ENCODE results near the gene ATF6. TPM values are rescaled to one million over a fixed set of nuclear protein-coding genes. Genes with fewer than 3 reads are reported as not detected.
"Not testable (repeated sequence)": the region's sequence is repeated elsewhere in the genome, so short reads cannot be mapped to it uniquely, and the experiment has no call there.

Gene ATF6
- total RNA-seq, 1 donor from 2014 or later, result 30.2 TPM

GRCh38 chr1:161779393-161779792 is 13.3 kb downstream of the ATF6 start:
- DNase-seq (ENCODE audit: low read depth), result no peak

- DNase-seq (ENCODE audit: low read depth), result no peak
Measured at GRCh38 chr1:161781995-161782394, 15.9 kb downstream of the ATF6 start.

GRCh38 chr1:161782886-161783285 is 16.8 kb downstream of the ATF6 start:
- DNase-seq (ENCODE audit: low read depth), result no peak

GRCh38 chr1:161784968-161785367 is 18.8 kb downstream of the ATF6 start:
- no peak for DNase-seq (ENCODE audit: low read depth)

GRCh38 chr1:161787355-161787754 is 21.2 kb downstream of the ATF6 start:
- DNase-seq (ENCODE audit: low read depth), result no peak

GRCh38 chr1:161790587-161791317 is 24.6 kb downstream of the ATF6 start:
- no peak for DNase-seq (ENCODE audit: low read depth)

GRCh38 chr1:161791904-161792655 is 26.0 kb downstream of the ATF6 start:
- peak; percentile 38 for DNase-seq (ENCODE audit: low read depth)

GRCh38 chr1:161792740-161793139 is 26.6 kb downstream of the ATF6 start:
- peak; percentile 80 for DNase-seq (ENCODE audit: low read depth)

- no peak for DNase-seq (ENCODE audit: low read depth)
Measured at GRCh38 chr1:161799792-161800191, 33.7 kb downstream of the ATF6 start.

GRCh38 chr1:161801955-161802354 is 35.8 kb downstream of the ATF6 start:
- DNase-seq (ENCODE audit: low read depth), result no peak

GRCh38 chr1:161803181-161803580 is 37.1 kb downstream of the ATF6 start:
- DNase-seq (ENCODE audit: low read depth), result no peak

- no peak for DNase-seq (ENCODE audit: low read depth)
Measured at GRCh38 chr1:161805399-161806197, 39.5 kb downstream of the ATF6 start.

GRCh38 chr1:161809202-161809601 is 43.1 kb downstream of the ATF6 start:
- DNase-seq (ENCODE audit: low read depth), result not testable (repeated sequence)

GRCh38 chr1:161809656-161810055 is 43.5 kb downstream of the ATF6 start:
- DNase-seq (ENCODE audit: low read depth), result not testable (repeated sequence)

- DNase-seq (ENCODE audit: low read depth), result no peak
Measured at GRCh38 chr1:161810780-161811179, 44.7 kb downstream of the ATF6 start.

- peak; percentile 55 for DNase-seq (ENCODE audit: low read depth)
Measured at GRCh38 chr1:161816201-161816600, 50.1 kb downstream of the ATF6 start.

GRCh38 chr1:161817176-161817730 is 51.1 kb downstream of the ATF6 start:
- DNase-seq (ENCODE audit: low read depth), result no peak

GRCh38 chr1:161820914-161821313 is 54.8 kb downstream of the ATF6 start:
- DNase-seq (ENCODE audit: low read depth), result no peak

GRCh38 chr1:161824618-161825017 is 58.5 kb downstream of the ATF6 start:
- DNase-seq (ENCODE audit: low read depth), result no peak

GRCh38 chr1:161825831-161826230 is 59.7 kb downstream of the ATF6 start:
- no peak for DNase-seq (ENCODE audit: low read depth)

- no peak for DNase-seq (ENCODE audit: low read depth)
Measured at GRCh38 chr1:161826478-161826877, 60.4 kb downstream of the ATF6 start.

GRCh38 chr1:161827786-161828185 is 61.7 kb downstream of the ATF6 start:
- peak; percentile 53 for DNase-seq (ENCODE audit: low read depth)

All from myocyte (in vitro differentiated cells).